Liver (tissue), 9 donors: ENCODE results near the gene SNAPC3. TPM values are rescaled to one million over a fixed set of nuclear protein-coding genes. Genes with fewer than 3 reads are reported as not detected.

Experiments used
- DNase-seq: peaks from one replicate; pipeline ENCODE4 v3.0.0-alpha.2; 2017; ENCODE audit warnings: low spot score
- H3K27ac ChIP-seq, 2 donors: one replicate each; pipeline ENCODE4 v1.7.0; 2013; ENCODE audit warnings: inconsistent platforms in 2 of 2, low read length in 2 of 2, control low read depth in 1 of 2, low read depth in 1 of 2, mild to moderate bottlenecking in 1 of 2
- H3K27me3 ChIP-seq, 4 donors: one replicate each; pipeline versions ENCODE4 v1.6.1 to v1.7.0; 2013; ENCODE audit warnings: low read length in 3 of 4, inconsistent platforms in 1 of 4, mild to moderate bottlenecking in 1 of 4, moderate library complexity in 1 of 4; ENCODE audit not compliant: control insufficient read depth in 4 of 4, insufficient read depth in 4 of 4
- H3K36me3 ChIP-seq, 4 donors: one replicate each; pipeline versions ENCODE4 v1.6.1 to v1.7.0; 2013; ENCODE audit warnings: low read length in 3 of 4, mild to moderate bottlenecking in 3 of 4, low read depth in 1 of 4, moderate library complexity in 1 of 4; ENCODE audit not compliant: control insufficient read depth in 4 of 4, insufficient read depth in 3 of 4
- H3K4me1 ChIP-seq, 4 donors: one replicate each; pipeline versions ENCODE4 v1.6.1 to v1.7.0; 2013; ENCODE audit warnings: low read length in 3 of 4, mild to moderate bottlenecking in 3 of 4, moderate library complexity in 1 of 4; ENCODE audit not compliant: control insufficient read depth in 4 of 4, insufficient read depth in 4 of 4
- H3K4me3 ChIP-seq, 3 donors: one replicate each; pipeline versions ENCODE4 v1.6.1 to v1.7.0; 2013; ENCODE audit warnings: low read length in 3 of 3, control low read depth in 1 of 3, low read depth in 1 of 3, mild to moderate bottlenecking in 1 of 3
- H3K9ac ChIP-seq, 2 donors: one replicate each; pipeline ENCODE4 v1.7.0; 2013; ENCODE audit warnings: low read length in 2 of 2, mild to moderate bottlenecking in 2 of 2, moderate library complexity in 2 of 2, control low read depth in 1 of 2, low read depth in 1 of 2
- H3K9me3 ChIP-seq, 4 donors: one replicate each; pipeline versions ENCODE4 v1.6.1 to v1.7.0; 2013; ENCODE audit warnings: low read length in 3 of 4; ENCODE audit not compliant: control insufficient read depth in 4 of 4
- ATF3 ChIP-seq: IDR thresholded peaks from 2 replicates; pipeline ENCODE4 v1.6.1; 2016; ENCODE audit warnings: antibody characterized with exemption
- CTCF ChIP-seq: fragments of 150-350 bp; IDR thresholded peaks from 2 replicates; pipeline ENCODE4 v1.5.1; 2017; ENCODE audit warnings: improper control_type of control experiment, low read depth, low read length; ENCODE audit not compliant: missing input control
- FOXA1 ChIP-seq: IDR thresholded peaks from 2 replicates; pipeline ENCODE4 v1.6.1; 2016; ENCODE audit warnings: antibody characterized with exemption
- FOXA2 ChIP-seq: IDR thresholded peaks from 2 replicates; pipeline ENCODE4 v1.6.1; 2016; ENCODE audit warnings: antibody characterized with exemption
- GABPA ChIP-seq, 2 donors: IDR thresholded peaks in 1 of 2; conservative IDR thresholded peaks in 1 of 2; 2 replicates each; pipeline ENCODE4 v1.6.1; 2016; ENCODE audit warnings: antibody characterized with exemption in 2 of 2, mild to moderate bottlenecking in 1 of 2, moderate library complexity in 1 of 2
- HNF4G ChIP-seq: IDR thresholded peaks from 2 replicates; pipeline ENCODE4 v1.6.1; 2016; ENCODE audit warnings: antibody characterized with exemption
- RAD21 ChIP-seq, 2 donors: IDR thresholded peaks; 2 replicates each; pipeline ENCODE4 v1.6.1; 2016; ENCODE audit warnings: antibody characterized with exemption in 2 of 2, mild to moderate bottlenecking in 2 of 2
- SP1 ChIP-seq: IDR thresholded peaks from 2 replicates; pipeline ENCODE4 v1.6.1; 2018; ENCODE audit warnings: antibody characterized with exemption, mild to moderate bottlenecking
- YY1 ChIP-seq: IDR thresholded peaks from 2 replicates; pipeline ENCODE4 v1.6.1; 2016; ENCODE audit warnings: antibody characterized with exemption, mild to moderate bottlenecking
- WGBS: extraction: QIAGEN DNeasy Blood & Tissue Kit; methylation state at CpG from one replicate; pipeline ENCODE4 v1.1.7; 2013; 5-methylcytosine and 5-hydroxymethylcytosine counted together
- polyA plus RNA-seq, 2 donors: library from polyadenylated mRNA; stranded (reverse) in 1 of 2; unstranded in 1 of 2; fragments of 200-250 nt in 1 of 2; fragments of >200 nt in 1 of 2; fragmentation: Nextera tagmentation in 1 of 2; extraction: Ambion mirVana in 1 of 2; gene quantifications; one replicate each; pipeline versions ENCODE4 v1.2.1 to v1.2.3, GENCODE V29; 2013 to 2015
- total RNA-seq, 2 donors: library from RNA; depleted of rRNA; stranded (reverse); fragments of >200 nt; gene quantifications; one replicate each; pipeline ENCODE4 v1.2.3, GENCODE V29; 2014
- TF ChIP-seq, protein P1 (sequence below): IDR thresholded peaks from 2 replicates; pipeline ENCODE4 v1.6.1; 2016; ENCODE audit warnings: antibody characterized with exemption
- TF ChIP-seq, protein P2 (sequence below): IDR thresholded peaks from 2 replicates; pipeline ENCODE4 v1.6.1; 2016; ENCODE audit warnings: antibody characterized with exemption
- TF ChIP-seq, protein P3 (sequence below): IDR thresholded peaks from 2 replicates; pipeline ENCODE4 v1.6.1; 2016; ENCODE audit warnings: antibody characterized with exemption, mild to moderate bottlenecking
- donor health status: healthy.
- donor health status: healthy.
- donor health status: healthy.
- donor health status: healthy.
- donor health status: healthy.

The SNAPC3 gene
- total and polyA plus RNA-seq, 4 donors, result 7.4 to 19.6 (median 13.5) TPM

GRCh38 chr9:15469862-15470261, 47.2 kb downstream of the SNAPC3 start:
- no peak for DNase-seq
- Histone ChIP-seq H3K36me3 (peaks cover 3 to 27% (median 21%) of the 10 kb centered on the region in 4 donors), H3K9me3 (no peaks in the 10 kb centered on the region), H3K9ac (no peak overlapping the region), H3K27me3 (no peaks in the 10 kb centered on the region), H3K27ac (no peak overlapping the region), H3K4me1 (no peaks in the 10 kb centered on the region), H3K4me3 (no peak overlapping the region)
- WGBS, result 95% methylated on average over 2 of the region's 2 CpGs
- TF ChIP-seq YY1, result no peak

DNA sequence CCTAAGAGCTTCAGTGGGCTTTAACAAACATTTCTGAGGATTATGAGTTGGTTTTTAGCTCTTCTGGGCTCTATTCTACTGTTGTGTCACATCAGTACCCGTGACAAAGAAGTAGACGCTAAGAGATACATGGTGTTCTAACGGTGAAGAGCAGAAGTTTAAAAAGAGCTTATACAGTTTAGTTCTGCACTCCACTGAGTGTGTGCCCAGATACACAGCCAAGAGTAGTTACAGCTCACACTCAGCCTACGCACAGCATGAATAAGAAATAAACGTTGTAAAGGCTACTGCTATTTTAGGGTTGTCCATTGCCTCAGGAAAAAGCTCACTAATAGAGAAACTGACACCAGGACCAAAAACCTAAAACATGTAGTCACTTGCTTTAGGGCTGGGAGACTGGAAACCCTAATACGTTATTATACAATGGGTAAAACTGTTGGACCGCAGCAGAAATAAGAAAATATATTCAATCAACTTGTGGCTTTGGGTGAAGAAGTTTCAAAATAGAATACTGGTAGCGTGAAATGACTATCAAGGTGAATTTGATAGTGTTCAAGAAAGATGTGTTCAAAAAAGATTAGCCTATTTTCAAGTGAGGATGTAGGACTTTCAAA, 53.4 kb downstream of the SNAPC3 start:
- no peak overlapping the region for H3K9ac ChIP-seq
- H3K27ac ChIP-seq, result no peak overlapping the region
- H3K9me3 ChIP-seq, result no peaks in the 10 kb centered on the region
- 94% methylated on average over 8 of the region's 8 CpGs for WGBS
- no peak overlapping the region for H3K4me3 ChIP-seq
- TF ChIP-seq YY1, result no peak
- no peak for TF ChIP-seq FOXA1
- no peak for TF ChIP-seq GABPA (IDR thresholded peaks at IDR 0.05 in 1 of 2, conservative IDR thresholded peaks at IDR 0.05 in 1 of 2)
- TF ChIP-seq, protein P1, sequence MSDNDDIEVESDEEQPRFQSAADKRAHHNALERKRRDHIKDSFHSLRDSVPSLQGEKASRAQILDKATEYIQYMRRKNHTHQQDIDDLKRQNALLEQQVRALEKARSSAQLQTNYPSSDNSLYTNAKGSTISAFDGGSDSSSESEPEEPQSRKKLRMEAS, result no peak
- no peak for TF ChIP-seq SP1
- no peak for TF ChIP-seq FOXA2
- no peak for TF ChIP-seq ATF3
- TF ChIP-seq, protein P2, sequence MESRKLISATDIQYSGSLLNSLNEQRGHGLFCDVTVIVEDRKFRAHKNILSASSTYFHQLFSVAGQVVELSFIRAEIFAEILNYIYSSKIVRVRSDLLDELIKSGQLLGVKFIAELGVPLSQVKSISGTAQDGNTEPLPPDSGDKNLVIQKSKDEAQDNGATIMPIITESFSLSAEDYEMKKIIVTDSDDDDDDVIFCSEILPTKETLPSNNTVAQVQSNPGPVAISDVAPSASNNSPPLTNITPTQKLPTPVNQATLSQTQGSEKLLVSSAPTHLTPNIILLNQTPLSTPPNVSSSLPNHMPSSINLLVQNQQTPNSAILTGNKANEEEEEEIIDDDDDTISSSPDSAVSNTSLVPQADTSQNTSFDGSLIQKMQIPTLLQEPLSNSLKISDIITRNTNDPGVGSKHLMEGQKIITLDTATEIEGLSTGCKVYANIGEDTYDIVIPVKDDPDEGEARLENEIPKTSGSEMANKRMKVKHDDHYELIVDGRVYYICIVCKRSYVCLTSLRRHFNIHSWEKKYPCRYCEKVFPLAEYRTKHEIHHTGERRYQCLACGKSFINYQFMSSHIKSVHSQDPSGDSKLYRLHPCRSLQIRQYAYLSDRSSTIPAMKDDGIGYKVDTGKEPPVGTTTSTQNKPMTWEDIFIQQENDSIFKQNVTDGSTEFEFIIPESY, result no peak
- TF ChIP-seq RAD21 (IDR thresholded peaks at IDR 0.05), result no peak
- TF ChIP-seq, protein P3, sequence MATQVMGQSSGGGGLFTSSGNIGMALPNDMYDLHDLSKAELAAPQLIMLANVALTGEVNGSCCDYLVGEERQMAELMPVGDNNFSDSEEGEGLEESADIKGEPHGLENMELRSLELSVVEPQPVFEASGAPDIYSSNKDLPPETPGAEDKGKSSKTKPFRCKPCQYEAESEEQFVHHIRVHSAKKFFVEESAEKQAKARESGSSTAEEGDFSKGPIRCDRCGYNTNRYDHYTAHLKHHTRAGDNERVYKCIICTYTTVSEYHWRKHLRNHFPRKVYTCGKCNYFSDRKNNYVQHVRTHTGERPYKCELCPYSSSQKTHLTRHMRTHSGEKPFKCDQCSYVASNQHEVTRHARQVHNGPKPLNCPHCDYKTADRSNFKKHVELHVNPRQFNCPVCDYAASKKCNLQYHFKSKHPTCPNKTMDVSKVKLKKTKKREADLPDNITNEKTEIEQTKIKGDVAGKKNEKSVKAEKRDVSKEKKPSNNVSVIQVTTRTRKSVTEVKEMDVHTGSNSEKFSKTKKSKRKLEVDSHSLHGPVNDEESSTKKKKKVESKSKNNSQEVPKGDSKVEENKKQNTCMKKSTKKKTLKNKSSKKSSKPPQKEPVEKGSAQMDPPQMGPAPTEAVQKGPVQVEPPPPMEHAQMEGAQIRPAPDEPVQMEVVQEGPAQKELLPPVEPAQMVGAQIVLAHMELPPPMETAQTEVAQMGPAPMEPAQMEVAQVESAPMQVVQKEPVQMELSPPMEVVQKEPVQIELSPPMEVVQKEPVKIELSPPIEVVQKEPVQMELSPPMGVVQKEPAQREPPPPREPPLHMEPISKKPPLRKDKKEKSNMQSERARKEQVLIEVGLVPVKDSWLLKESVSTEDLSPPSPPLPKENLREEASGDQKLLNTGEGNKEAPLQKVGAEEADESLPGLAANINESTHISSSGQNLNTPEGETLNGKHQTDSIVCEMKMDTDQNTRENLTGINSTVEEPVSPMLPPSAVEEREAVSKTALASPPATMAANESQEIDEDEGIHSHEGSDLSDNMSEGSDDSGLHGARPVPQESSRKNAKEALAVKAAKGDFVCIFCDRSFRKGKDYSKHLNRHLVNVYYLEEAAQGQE, result no peak
- no peak for TF ChIP-seq CTCF
- no peak for TF ChIP-seq HNF4G
- no peak for DNase-seq
- H3K4me1 ChIP-seq, result no peaks in the 10 kb centered on the region
- H3K27me3 ChIP-seq, result no peaks in the 10 kb centered on the region
- peaks cover 3 to 10% (median 7%) of the 10 kb centered on the region in 4 donors for H3K36me3 ChIP-seq
